T-helper 1 cell treated with Interleukin-12 subunit alpha and Interleukin-12 subunit beta and Interleukin-4 antibody, amounts not matched to agents 30 ng/mL and 1 ng/mL, for 36 hours (primary cell): ENCODE measurements around the gene ELAPOR1. TPM values are rescaled to one million over a fixed set of nuclear protein-coding genes. Genes with fewer than 3 reads are reported as not detected.

Experiments
- intact Hi-C: fragments of 100-400 bp; cut with micrococcal nuclease; formaldehyde crosslinking; loops from one replicate; pipeline ENCODE4 v1.15.1; 2024
- total RNA-seq: library from RNA; stranded (reverse); gene quantifications from 2 replicates; pipeline ENCODE4 v1.2.3, GENCODE V29; 2022

The ELAPOR1 gene, protein sequence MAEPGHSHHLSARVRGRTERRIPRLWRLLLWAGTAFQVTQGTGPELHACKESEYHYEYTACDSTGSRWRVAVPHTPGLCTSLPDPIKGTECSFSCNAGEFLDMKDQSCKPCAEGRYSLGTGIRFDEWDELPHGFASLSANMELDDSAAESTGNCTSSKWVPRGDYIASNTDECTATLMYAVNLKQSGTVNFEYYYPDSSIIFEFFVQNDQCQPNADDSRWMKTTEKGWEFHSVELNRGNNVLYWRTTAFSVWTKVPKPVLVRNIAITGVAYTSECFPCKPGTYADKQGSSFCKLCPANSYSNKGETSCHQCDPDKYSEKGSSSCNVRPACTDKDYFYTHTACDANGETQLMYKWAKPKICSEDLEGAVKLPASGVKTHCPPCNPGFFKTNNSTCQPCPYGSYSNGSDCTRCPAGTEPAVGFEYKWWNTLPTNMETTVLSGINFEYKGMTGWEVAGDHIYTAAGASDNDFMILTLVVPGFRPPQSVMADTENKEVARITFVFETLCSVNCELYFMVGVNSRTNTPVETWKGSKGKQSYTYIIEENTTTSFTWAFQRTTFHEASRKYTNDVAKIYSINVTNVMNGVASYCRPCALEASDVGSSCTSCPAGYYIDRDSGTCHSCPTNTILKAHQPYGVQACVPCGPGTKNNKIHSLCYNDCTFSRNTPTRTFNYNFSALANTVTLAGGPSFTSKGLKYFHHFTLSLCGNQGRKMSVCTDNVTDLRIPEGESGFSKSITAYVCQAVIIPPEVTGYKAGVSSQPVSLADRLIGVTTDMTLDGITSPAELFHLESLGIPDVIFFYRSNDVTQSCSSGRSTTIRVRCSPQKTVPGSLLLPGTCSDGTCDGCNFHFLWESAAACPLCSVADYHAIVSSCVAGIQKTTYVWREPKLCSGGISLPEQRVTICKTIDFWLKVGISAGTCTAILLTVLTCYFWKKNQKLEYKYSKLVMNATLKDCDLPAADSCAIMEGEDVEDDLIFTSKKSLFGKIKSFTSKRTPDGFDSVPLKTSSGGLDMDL
- total RNA-seq: 5.7 and 6.8 TPM in 2 replicates

DNA sequence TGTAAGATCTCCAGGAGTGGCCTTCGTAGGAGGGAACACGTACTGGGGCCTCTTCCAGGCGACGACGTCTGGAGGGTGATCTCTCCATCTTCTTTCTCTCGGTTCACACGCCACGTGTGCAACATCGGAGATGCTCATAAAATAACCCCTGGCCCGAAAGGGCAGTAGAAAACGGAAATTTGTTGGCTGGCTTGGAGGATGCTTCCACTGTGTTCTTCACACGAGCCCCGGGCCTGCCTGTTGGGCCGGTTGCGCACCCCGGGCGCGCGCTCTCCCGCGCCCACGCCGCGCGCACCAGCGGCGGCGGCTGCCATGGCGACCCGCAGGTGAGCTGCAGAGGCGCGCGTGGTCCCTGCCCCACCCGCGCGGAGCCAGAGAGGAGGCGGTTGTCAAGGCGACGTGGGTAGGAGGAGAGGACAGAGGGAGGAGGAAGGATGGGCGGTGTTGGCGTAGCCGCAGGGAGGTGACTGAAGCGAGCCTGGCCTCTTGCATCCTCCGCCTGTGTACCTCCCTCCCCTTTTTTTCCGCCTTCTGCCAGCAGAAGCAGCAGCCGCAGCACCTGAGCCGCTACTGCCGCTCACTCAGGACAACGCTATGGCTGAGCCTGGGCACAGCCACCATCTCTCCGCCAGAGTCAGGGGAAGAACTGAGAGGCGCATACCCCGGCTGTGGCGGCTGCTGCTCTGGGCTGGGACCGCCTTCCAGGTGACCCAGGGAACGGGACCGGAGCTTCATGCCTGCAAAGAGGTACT lies at the start of gene ELAPOR1:
TSS of gene ELAPOR1 (plus strand) at position 526 of the 752 bp plus-strand sequence. CDS start at position 595, 69 bp downstream.
- intact Hi-C loops: loop anchor here (1.0 to 5.0 kb wide), 9 partner anchors 49 to 919 kb away; partner anchors contain the start of genes ATXN7L2, GNAI3, GPSM2 and PRPF38B

DNA sequence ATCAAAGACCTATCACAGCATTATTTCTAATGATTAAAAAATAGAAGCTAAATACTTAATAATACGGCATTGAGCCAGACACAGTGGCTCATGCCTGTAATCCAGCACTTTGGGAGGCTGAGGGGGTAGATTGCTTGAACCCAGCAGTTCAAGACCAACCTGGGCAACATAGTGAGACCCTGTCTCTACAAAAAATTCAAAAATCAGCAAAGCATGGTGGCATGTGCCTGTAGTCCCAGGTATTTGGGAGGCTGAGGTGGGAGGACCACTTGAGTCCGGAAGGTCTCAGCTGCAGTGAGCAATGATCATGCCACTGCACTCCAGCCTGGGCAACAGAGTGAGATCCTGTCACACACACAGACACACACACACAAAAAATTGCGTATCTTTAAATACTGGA lies 48.8 kb upstream of the ELAPOR1 start:
- intact Hi-C loops: no loop called here

DNA sequence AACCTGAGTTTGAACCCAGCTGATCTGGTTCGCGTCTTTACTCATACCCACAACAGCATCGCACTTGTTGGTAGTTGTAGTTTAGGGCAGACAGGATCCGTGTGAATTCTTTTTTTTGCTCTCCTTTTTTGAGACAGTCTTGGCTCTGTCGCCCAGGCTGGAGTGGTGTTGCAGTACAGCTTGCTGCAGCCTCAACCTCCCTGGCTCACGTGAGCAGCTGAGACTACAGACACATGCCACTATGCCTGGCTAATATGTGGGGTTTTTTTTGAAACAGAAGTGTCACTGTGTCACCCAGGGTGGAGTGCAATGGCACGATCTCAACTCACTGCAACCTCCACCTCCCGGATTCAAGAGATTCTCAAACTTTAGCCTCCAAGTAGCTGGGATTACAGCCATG lies 46.0 kb upstream of the ELAPOR1 start:
- intact Hi-C loops: no loop called here

DNA sequence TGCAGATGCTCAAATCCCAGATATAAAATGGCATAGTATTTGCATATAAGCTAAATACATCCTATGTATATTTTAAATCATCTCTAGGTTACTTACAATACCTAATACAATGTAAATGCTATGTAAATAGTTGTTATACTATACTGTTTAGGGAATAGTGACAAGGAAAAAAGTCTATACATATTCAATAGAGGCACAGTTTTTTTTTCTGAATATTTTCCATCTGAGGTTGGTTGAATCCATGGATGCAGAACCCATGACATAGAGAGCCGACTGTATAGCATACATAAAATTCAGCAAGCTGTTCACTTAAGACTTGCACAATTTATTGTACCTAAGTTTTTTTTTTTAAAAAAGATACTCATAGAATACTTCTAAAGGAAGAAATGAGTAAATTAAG lies 44.6 kb upstream of the ELAPOR1 start:
- intact Hi-C loops: no loop called here

DNA sequence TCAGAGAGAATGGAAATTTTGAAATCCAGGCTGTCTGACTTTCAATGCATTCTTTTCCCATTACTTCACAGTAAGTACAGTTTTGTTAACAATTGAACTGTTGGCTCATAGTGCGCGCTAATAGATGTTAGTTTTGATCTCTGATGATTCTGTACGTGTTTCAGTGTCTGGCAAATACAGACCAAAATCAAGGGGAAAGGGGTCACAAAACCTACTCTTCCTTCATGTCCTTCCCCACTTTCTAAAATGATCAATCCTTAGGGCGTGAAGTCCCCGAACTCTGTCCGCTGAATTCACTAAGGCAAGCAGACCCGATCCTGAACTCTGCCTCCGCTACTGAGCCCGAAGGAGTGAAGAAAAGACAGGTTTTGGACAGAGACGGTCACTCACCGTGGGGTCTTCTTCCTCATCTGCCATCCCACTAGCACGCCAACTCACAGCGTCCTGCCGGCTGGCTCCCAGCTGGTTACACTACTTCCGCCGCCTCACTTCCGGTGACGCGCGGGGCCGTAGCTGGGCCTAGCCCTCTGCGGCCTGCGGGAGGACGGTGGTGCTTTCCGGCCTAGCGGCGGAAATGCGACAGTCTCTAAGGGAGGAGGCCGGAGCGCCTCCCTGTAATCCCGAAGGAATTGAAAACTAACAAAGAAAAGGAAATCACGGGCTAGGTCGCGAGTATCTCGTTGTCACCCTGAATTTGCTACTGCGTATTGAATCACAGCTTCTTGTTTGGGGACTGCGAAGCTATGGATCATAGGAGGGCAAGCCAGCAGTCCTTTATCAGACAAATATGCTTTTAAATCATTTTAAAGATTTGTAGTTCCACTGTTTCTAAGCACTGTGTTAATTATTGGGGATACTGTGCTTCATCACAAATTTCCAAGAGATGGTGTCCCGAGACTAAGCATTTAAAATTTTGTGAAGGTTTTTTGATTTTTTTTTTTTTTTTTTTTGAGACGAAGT lies 38.1 kb upstream of the ELAPOR1 start, which contains the start of gene TAF13:
TSS of gene TAF13 (minus strand) at position 473 of the 960 bp plus-strand sequence. CDS start at position 417, 56 bp downstream.
- intact Hi-C loops: loop anchor here (1.0 kb wide), 6 partner anchors 14 to 330 kb away; partner anchors contain the start of genes CLCC1, STXBP3, TMEM167B and WDR47

DNA sequence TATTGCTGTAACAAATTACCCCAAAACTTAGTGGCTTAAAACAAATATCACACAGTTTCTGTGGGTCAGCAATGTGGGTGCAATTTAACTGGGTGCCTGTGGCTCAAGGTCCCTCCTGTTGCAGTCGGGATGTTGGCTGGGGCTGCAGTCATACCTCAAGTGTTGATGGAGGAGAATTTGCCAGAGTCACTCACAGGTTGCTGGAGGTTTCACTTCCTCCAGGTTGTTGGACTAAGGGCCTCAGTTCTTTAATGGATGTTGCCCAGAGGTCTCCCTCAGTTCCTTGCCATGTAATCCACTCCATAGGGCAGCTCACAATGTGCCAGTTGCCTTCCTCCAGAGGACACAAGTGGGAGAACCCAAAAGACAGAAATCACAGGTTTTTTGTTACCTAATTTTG lies 35.6 kb upstream of the ELAPOR1 start:
- intact Hi-C loops: no loop called here

DNA sequence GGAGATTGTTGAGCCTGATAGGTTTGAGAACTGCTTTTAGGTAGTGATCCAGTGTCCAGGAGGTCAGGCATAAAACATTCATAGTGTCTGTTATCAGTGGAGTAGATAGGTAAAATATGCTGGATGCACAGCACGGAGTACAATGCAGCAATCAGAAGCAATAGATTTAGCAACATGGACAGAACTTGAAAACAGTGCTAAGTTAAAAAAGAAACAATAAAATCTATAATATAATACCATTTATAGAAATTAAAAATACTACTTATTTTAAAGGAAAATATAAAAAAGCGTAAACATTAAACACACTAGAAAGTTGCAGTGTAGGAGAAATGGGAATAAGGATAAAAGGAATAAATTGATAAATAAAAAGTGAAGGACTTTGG lies 34.7 kb upstream of the ELAPOR1 start:
- intact Hi-C loops: no loop called here

GRCh38 chr1:109080441-109081082 lies 33.4 kb upstream of the ELAPOR1 start:
- intact Hi-C loops: no loop called here

DNA sequence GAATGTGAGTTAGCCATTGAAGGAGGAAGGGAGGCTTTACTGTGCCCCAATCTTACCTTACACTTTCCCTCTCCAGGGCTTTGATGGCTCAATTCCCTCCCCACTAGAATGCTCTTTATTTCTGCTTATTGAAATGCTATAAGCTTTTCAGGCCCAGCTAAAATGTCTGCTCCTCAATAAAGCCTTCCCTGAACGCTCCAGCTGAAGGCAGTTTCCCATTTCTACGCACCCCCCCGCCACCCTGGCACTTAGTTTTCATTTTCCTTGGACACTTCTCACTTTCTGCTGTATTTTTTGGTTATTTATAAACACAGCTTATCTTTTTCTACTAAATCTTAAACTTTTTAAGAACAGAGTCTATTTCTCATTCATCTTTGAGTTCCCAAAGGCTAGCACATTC lies 30.4 kb upstream of the ELAPOR1 start:
- intact Hi-C loops: no loop called here

GRCh38 chr1:109083923-109084322 lies 30.0 kb upstream of the ELAPOR1 start:
- intact Hi-C loops: no loop called here

GRCh38 chr1:109084563-109085517 lies 29.1 kb upstream of the ELAPOR1 start:
- intact Hi-C loops: no loop called here

DNA sequence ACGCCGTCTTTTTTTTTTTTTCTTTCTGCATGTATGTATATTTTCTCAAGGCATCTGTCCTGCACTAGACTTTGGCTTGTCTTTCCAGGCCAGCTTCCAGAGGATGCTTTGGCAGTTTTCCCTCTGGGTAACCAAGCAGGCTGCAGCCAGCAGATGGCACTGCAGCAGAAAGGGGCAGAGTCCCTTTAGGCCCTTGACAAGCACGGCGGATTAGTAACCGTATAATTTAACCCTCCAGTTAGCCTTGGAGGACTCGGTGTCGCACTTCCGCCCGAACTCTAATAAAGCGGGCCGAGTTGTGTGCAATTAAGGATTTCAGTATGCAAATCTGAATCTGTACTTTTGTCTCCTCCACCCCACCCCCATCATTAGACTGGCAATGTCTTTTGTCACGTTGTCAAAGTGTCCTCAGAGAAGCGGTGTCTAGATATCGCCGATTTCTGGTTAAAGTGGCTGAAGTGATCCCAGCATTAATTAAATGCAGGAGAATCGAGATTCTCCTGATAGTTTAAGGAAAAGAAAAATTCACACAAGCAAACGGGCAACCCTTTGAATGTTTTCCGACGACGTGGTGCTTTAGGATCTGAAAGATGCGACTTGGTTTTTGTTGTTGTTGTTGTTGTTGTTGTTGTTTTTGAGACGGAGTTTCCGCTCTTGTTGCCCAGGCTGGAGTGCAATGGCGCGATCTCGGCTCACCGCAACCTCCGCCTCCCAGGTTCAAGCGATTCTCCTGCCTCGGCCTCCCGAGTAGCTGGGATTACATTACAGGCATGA lies 24.5 kb upstream of the ELAPOR1 start:
- intact Hi-C loops: loop anchor here (1.0 to 5.0 kb wide), 17 partner anchors 11 to 945 kb away; partner anchors contain the start of genes ATXN7L2, CLCC1, EEIG2 and GNAI3

GRCh38 chr1:109090196-109091077 lies 23.5 kb upstream of the ELAPOR1 start, which contains the start of gene TMEM167B:
TMEM167B (plus strand) TSS chr1:109090764; CDS start chr1:109090873, 109 bp downstream.
- intact Hi-C loops: loop anchor here (1.0 to 5.0 kb wide), 17 partner anchors 10 to 944 kb away; partner anchors contain the start of genes ATXN7L2, CLCC1, EEIG2 and GNAI3

- intact Hi-C loops: loop anchor here (2.0 to 5.0 kb wide), 11 partner anchors 72 to 529 kb away; partner anchors contain the start of genes ATXN7L2, CLCC1, EEIG2 and GNAI3
These were observed 22.7 kb upstream of the ELAPOR1 start for GRCh38 chr1:109091078-109091838.

DNA sequence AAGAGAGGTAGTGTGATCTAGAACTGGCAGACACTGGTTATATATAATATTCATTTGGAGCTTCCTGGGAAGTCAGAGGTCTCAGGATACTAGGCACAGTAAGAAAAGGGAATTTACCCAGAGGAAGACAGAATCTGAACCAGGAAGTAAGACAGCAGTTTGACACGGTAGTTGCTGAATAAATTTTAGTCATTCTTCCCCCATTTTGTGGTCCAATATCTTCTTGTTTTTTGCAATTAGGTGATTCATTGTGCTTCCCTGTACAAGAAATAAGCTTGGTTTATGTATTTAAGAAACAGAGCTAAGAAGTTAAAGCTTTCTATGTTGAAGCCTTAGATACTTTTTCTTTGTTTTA lies 22.1 kb upstream of the ELAPOR1 start:
- intact Hi-C loops: loop anchor here (2.0 to 5.0 kb wide), 11 partner anchors 71 to 530 kb away; partner anchors contain the start of genes ATXN7L2, CLCC1, EEIG2 and GNAI3
